ENCODE measurements around the gene ITGA3. TPM values are rescaled to one million over a fixed set of nuclear protein-coding genes. Genes with fewer than 3 reads are reported as not detected.

Gene ITGA3
- total and polyA plus RNA-seq, 12 donors: 12.5 to 44.2 (median 23.1) TPM

- H3K27me3 ChIP-seq: peaks cover 0 to 40% (median 0%) of the 10 kb centered on the region in 7 donors
- intact Hi-C loops (cut with DNase I): loop anchor here in 1 of 10 donors (5.0 kb wide), 1 partner anchor 47 kb away; no protein-coding TSS in a partner anchor
- WGBS, 2 donors: 2% methylated on average over 45 to 63 of the region's 84 CpGs
- ATAC-seq: peak in 6 of 8 donors; percentile 4 to 47 (median 28)
- H3K27ac ChIP-seq: peak within 1 kb of the TSS in 5 of 10 donors; percentile 17 to 52 (median 34)
- peak within 1 kb of the TSS; percentile 33 to 58 (median 55) for H3K4me3 ChIP-seq
- H3K36me3 ChIP-seq: peaks cover 0 to 19% (median 4%) of the 10 kb centered on the region in 9 donors
- TF ChIP-seq CTCF (IDR thresholded peaks at IDR 0.05): no peak
- H3K9me3 ChIP-seq: no peaks in the 10 kb centered on the region
- H3K4me1 ChIP-seq: peaks cover 14 to 70% (median 46%) of the 10 kb centered on the region in 9 donors
- DNase-seq: peak in 1 of 2 donors; percentile 49
Measured at GRCh38 chr17:50129728-50130558, 74.0 kb downstream of the ITGA3 start, which contains the start of gene SAMD14. TSS of gene SAMD14 (minus strand) at chr17:50130160. CDS start at chr17:50124959, 5,201 bp downstream.

GRCh38 chr17:50130559-50131305 is 74.8 kb downstream of the ITGA3 start:
- ATAC-seq: peak in 4 of 8 donors; percentile 9 to 37 (median 30)
- H3K4me1 ChIP-seq: peaks cover 14 to 70% (median 46%) of the 10 kb centered on the region in 9 donors
- intact Hi-C loops (cut with DNase I): loop anchor here in 1 of 10 donors (5.0 kb wide), 1 partner anchor 47 kb away; no protein-coding TSS in a partner anchor

GRCh38 chr17:50132104-50132794 is 76.3 kb downstream of the ITGA3 start:
- ATAC-seq (no peak), DNase-seq (no peak)
- peaks cover 14 to 70% (median 46%) of the 10 kb centered on the region in 9 donors for H3K4me1 ChIP-seq
- no peak for TF ChIP-seq CTCF (IDR thresholded peaks at IDR 0.05)
- H3K36me3 ChIP-seq: peaks cover 0 to 42% (median 26%) of the 10 kb centered on the region in 9 donors
- H3K9me3 ChIP-seq: no peaks in the 10 kb centered on the region
- 84 to 88% methylated on average over 6 of the region's 6 CpGs for WGBS, 2 donors
- peak overlapping the region in 9 of 10 donors; percentile 25 to 90 (median 77) for H3K27ac ChIP-seq
- intact Hi-C loops (cut with DNase I): loop anchor here in 1 of 10 donors (5.0 kb wide), 1 partner anchor 45 kb away; no protein-coding TSS in a partner anchor
- no peak overlapping the region for H3K4me3 ChIP-seq
- peaks cover 0 to 29% (median 0%) of the 10 kb centered on the region in 7 donors for H3K27me3 ChIP-seq

More at GRCh38 chr17:50130559-50131305, 74.8 kb downstream of the ITGA3 start:
- Histone ChIP-seq H3K27me3 (peaks cover 0 to 38% (median 0%) of the 10 kb centered on the region in 7 donors), H3K9me3 (no peaks in the 10 kb centered on the region), H3K4me3 (peak overlapping the region in 9 of 10 donors; percentile 35 to 58 (median 56)), H3K36me3 (peaks cover 0 to 27% (median 12%) of the 10 kb centered on the region in 9 donors), H3K27ac (peak overlapping the region in 1 of 10 donors; percentile 15)
- 53 to 57% methylated on average over 18 to 19 of the region's 19 CpGs for WGBS, 2 donors
- TF ChIP-seq CTCF (IDR thresholded peaks at IDR 0.05): no peak
- no peak for DNase-seq

Data from heart right ventricle (tissue), 16 donors.